Measurements from ENCODE around the gene ATG4D.

The ATG4D gene

GRCh38 chr19:10553087-10553667 is 9.5 kb downstream of the ATG4D start:
- peaks cover 3% of the 10 kb centered on the region; the same call in 1 of the 2 replicates for H3K36me3 ChIP-seq (ENCODE audit: low read length)
- no peaks in the 10 kb centered on the region for H3K9me3 ChIP-seq (ENCODE audit: insufficient read depth, low read length)
- H4K20me1 ChIP-seq (ENCODE audit: low read depth, low read length), result no peaks in the 10 kb centered on the region; the same call in 1 of the 2 replicates
- peaks cover 36% of the 10 kb centered on the region for H3F3A ChIP-seq (ENCODE audit: insufficient read depth)
- H3K9ac ChIP-seq (ENCODE audit: low read length), result peak overlapping the region; percentile 42; the same call in 1 of the 2 replicates
- no peaks in the 10 kb centered on the region for H3K79me2 ChIP-seq (ENCODE audit: insufficient read depth, low read length)
- TF ChIP-seq EZH2phosphoT487 (conservative IDR thresholded peaks at IDR 0.05; ENCODE audit: low read length) (no peak), CTCF (IDR thresholded peaks at IDR 0.05; ENCODE audit: insufficient read depth, low read length, poor library complexity, severe bottlenecking) (no peak)
- peak overlapping the region; percentile 47 for H3K4me2 ChIP-seq (ENCODE audit: low read depth, low read length, poor library complexity, severe bottlenecking)
- H2AFZ ChIP-seq (ENCODE audit: low read depth, low read length, severe bottlenecking), result no peak overlapping the region
- H3K27me3 ChIP-seq (ENCODE audit: low read length), result no peaks in the 10 kb centered on the region
- H3K4me3 ChIP-seq (ENCODE audit: insufficient read depth, low read length, poor library complexity, severe bottlenecking), result no peak overlapping the region
- H3K9me2 ChIP-seq (replicated peaks; ENCODE audit: insufficient read depth, low read length), result no peaks in the 10 kb centered on the region
- peak overlapping the region; percentile 93 for H3K27ac ChIP-seq (ENCODE audit: low read depth, low read length)

- no peak overlapping the region for H3K4me3 ChIP-seq (ENCODE audit: insufficient read depth, low read length, poor library complexity, severe bottlenecking)
- peaks cover 3% of the 10 kb centered on the region; the same call in 1 of the 2 replicates for H3K36me3 ChIP-seq (ENCODE audit: low read length)
- H3K79me2 ChIP-seq (ENCODE audit: insufficient read depth, low read length), result no peaks in the 10 kb centered on the region
- H2AFZ ChIP-seq (ENCODE audit: low read depth, low read length, severe bottlenecking), result no peak overlapping the region
- peak overlapping the region; percentile 42 for H3K9ac ChIP-seq (ENCODE audit: low read length)
- no peaks in the 10 kb centered on the region for H3K9me2 ChIP-seq (replicated peaks; ENCODE audit: insufficient read depth, low read length)
- H3K27ac ChIP-seq (ENCODE audit: low read depth, low read length), result peak overlapping the region; percentile 93
- H4K20me1 ChIP-seq (ENCODE audit: low read depth, low read length), result no peaks in the 10 kb centered on the region; the same call in 1 of the 2 replicates
- TF ChIP-seq EZH2phosphoT487 (conservative IDR thresholded peaks at IDR 0.05; ENCODE audit: low read length), result no peak
- TF ChIP-seq CTCF (IDR thresholded peaks at IDR 0.05; ENCODE audit: insufficient read depth, low read length, poor library complexity, severe bottlenecking), result no peak
- H3K27me3 ChIP-seq (ENCODE audit: low read length), result no peaks in the 10 kb centered on the region
- H3K4me2 ChIP-seq (ENCODE audit: low read depth, low read length, poor library complexity, severe bottlenecking), result peak overlapping the region; percentile 47
- H3F3A ChIP-seq (ENCODE audit: insufficient read depth), result peaks cover 36% of the 10 kb centered on the region
- H3K9me3 ChIP-seq (ENCODE audit: insufficient read depth, low read length), result no peaks in the 10 kb centered on the region
Observed at GRCh38 chr19:10553943-10554381, 10.3 kb downstream of the ATG4D start.

GRCh38 chr19:10554760-10555609 is 11.3 kb downstream of the ATG4D start:
- H3F3A ChIP-seq (ENCODE audit: insufficient read depth), result peaks cover 36% of the 10 kb centered on the region
- no peaks in the 10 kb centered on the region; the same call in 1 of the 2 replicates for H4K20me1 ChIP-seq (ENCODE audit: low read depth, low read length)
- peak overlapping the region; percentile 93 for H3K27ac ChIP-seq (ENCODE audit: low read depth, low read length)
- H2AFZ ChIP-seq (ENCODE audit: low read depth, low read length, severe bottlenecking), result no peak overlapping the region
- TF ChIP-seq CTCF (IDR thresholded peaks at IDR 0.05; ENCODE audit: insufficient read depth, low read length, poor library complexity, severe bottlenecking), result no peak
- TF ChIP-seq EZH2phosphoT487 (conservative IDR thresholded peaks at IDR 0.05; ENCODE audit: low read length), result no peak
- peak overlapping the region; percentile 47 for H3K4me2 ChIP-seq (ENCODE audit: low read depth, low read length, poor library complexity, severe bottlenecking)
- no peaks in the 10 kb centered on the region for H3K79me2 ChIP-seq (ENCODE audit: insufficient read depth, low read length)
- H3K27me3 ChIP-seq (ENCODE audit: low read length), result no peaks in the 10 kb centered on the region
- H3K4me3 ChIP-seq (ENCODE audit: insufficient read depth, low read length, poor library complexity, severe bottlenecking), result no peak overlapping the region
- H3K36me3 ChIP-seq (ENCODE audit: low read length), result peaks cover 3% of the 10 kb centered on the region; the same call in 1 of the 2 replicates
- H3K9ac ChIP-seq (ENCODE audit: low read length), result peak overlapping the region; percentile 42; the same call in 1 of the 2 replicates
- no peaks in the 10 kb centered on the region for H3K9me3 ChIP-seq (ENCODE audit: insufficient read depth, low read length)
- H3K9me2 ChIP-seq (replicated peaks; ENCODE audit: insufficient read depth, low read length), result no peaks in the 10 kb centered on the region
